Measurements from ENCODE around the gene CEP192. TPM values are rescaled to one million over a fixed set of nuclear protein-coding genes. Genes with fewer than 3 reads are reported as not detected.

CEP192 gene
- total and polyA plus RNA-seq, 10 of the 15 experiments (the other 5 are each of a cell fraction or from before 2014, with no cell fraction given): 15.4 to 58.2 (median 29.6) TPM

- TF ChIP-seq ZSCAN29 (IDR thresholded peaks at IDR 0.05): no peak
These were observed 95.7 kb downstream of the CEP192 start (continued) for GRCh38 chr18:13086906-13087305.

GRCh38 chr18:13095466-13095865 is 104.3 kb downstream of the CEP192 start:
- no peak overlapping the region for H3K4me3 ChIP-seq
- WGBS (ENCODE audit: insufficient coverage, insufficient replicate concordance, low lambda C conversion rate, missing lambda C conversion rate): 97% methylated on average over 12 of the region's 12 CpGs
- FAIRE-seq (no peak), DNase-seq (ENCODE audit: low read depth, low spot score) (no peak), ATAC-seq (no peak)
- ChIA-PET CTCF (no interaction called here), SMC1A (ENCODE audit: uncharacterized antibody, unreplicated experiment) (no interaction called here), RAD21 (ENCODE audit: unreplicated experiment) (no interaction called here), POLR2A (interaction anchor here (1.0 kb wide), 1 partner anchor 97 kb away, joined by 3 read pairs; no protein-coding TSS in a partner anchor)
- BruUV-seq (replicated peaks): no TSS peak
- no peak overlapping the region for H3K27ac ChIP-seq (ENCODE audit: control insufficient read depth, insufficient read depth)
- no peaks in the 10 kb centered on the region for H3K9me3 ChIP-seq (replicated peaks; ENCODE audit: control insufficient read depth, insufficient read depth, low read length)
- H3K36me3 ChIP-seq (ENCODE audit: control insufficient read depth in 2 of 2, insufficient read depth in 2 of 2, low read length in 1 of 2): peaks cover 20 to 35% of the 10 kb centered on the region in 2 experiments
- H3K4me2 ChIP-seq (ENCODE audit: control insufficient read depth, insufficient read depth): no peak overlapping the region
- in situ Hi-C loops (cut with MboI) (no loop called here), intact Hi-C loops (cut with micrococcal nuclease; ENCODE audit: unreplicated experiment) (no loop called here)
- no peaks in the 10 kb centered on the region for H4K20me1 ChIP-seq (ENCODE audit: control insufficient read depth, insufficient read depth)
- H3K9ac ChIP-seq (ENCODE audit: control insufficient read depth, insufficient read depth, low read length): no peak overlapping the region
- no peak for TF ChIP-seq BRCA1 (IDR thresholded peaks at IDR 0.05; ENCODE audit: low read depth, low read length)
- no peak for TF ChIP-seq SMAD1 (IDR thresholded peaks at IDR 0.05; ENCODE audit: low read depth, partially characterized antibody)
- TF ChIP-seq ZNF217 (IDR thresholded peaks at IDR 0.05): no peak
- TF ChIP-seq STAT1 (conservative IDR thresholded peaks at IDR 0.05): no peak
- TF ChIP-seq BHLHE40 (IDR thresholded peaks at IDR 0.05; ENCODE audit: borderline replicate concordance in 1 of 2, low read depth in 2 of 2, low read length in 1 of 2): no peak
- H3K79me2 ChIP-seq (ENCODE audit: control insufficient read depth, insufficient read depth, low read length): no peaks in the 10 kb centered on the region
- H2AFZ ChIP-seq (ENCODE audit: control insufficient read depth, low read depth, low read length): no peak overlapping the region
- no peaks in the 10 kb centered on the region for H3K27me3 ChIP-seq (replicated peaks in 1 of 2; ENCODE audit: control insufficient read depth in 2 of 2, insufficient read depth in 2 of 2, low read length in 1 of 2)
- H3K4me1 ChIP-seq (ENCODE audit: control insufficient read depth, insufficient read depth, low read length): no peaks in the 10 kb centered on the region

GRCh38 chr18:13096232-13096631 is 105.1 kb downstream of the CEP192 start:
- SMC1A ChIA-PET (ENCODE audit: uncharacterized antibody, unreplicated experiment): interaction anchor here (1.5 kb wide), 1 partner anchor 63 kb away, joined by 3 read pairs; no protein-coding TSS in a partner anchor
- 98% methylated on average over 9 of the region's 9 CpGs for WGBS (ENCODE audit: insufficient coverage, insufficient replicate concordance, low lambda C conversion rate, missing lambda C conversion rate)
- no peaks in the 10 kb centered on the region for H3K9me3 ChIP-seq (replicated peaks; ENCODE audit: control insufficient read depth, insufficient read depth, low read length)
- no peak overlapping the region for H3K4me3 ChIP-seq
- no peak overlapping the region for H3K9ac ChIP-seq (ENCODE audit: control insufficient read depth, insufficient read depth, low read length)
- H2AFZ ChIP-seq (ENCODE audit: control insufficient read depth, low read depth, low read length): no peak overlapping the region
- no peak overlapping the region for H3K27ac ChIP-seq (ENCODE audit: control insufficient read depth, insufficient read depth)
- H3K79me2 ChIP-seq (ENCODE audit: control insufficient read depth, insufficient read depth, low read length): no peaks in the 10 kb centered on the region
- TF ChIP-seq NFIC (IDR thresholded peaks at IDR 0.05; ENCODE audit: low read depth, low read length) (no peak), ZBTB4 (CRISPR knock-in tag; IDR thresholded peaks at IDR 0.05) (no peak), MYC (IDR thresholded peaks at IDR 0.05; ENCODE audit: insufficient read depth, insufficient read length, insufficient replicate concordance, low read length, severe bottlenecking) (no peak), PBX3 (IDR thresholded peaks at IDR 0.05; ENCODE audit: insufficient replicate concordance, low read depth, low read length) (no peak), FOXK2 (IDR thresholded peaks at IDR 0.05) (no peak), ZSCAN29 (IDR thresholded peaks at IDR 0.05) (no peak), CEBPB (IDR thresholded peaks at IDR 0.05; ENCODE audit: borderline replicate concordance in 1 of 2, low read depth in 2 of 2, low read length in 2 of 2) (no peak)
- no TSS peak for BruUV-seq (replicated peaks)
- no peaks in the 10 kb centered on the region for H3K4me1 ChIP-seq (ENCODE audit: control insufficient read depth, insufficient read depth, low read length)
- FAIRE-seq (no peak), ATAC-seq (no peak), DNase-seq (ENCODE audit: low read depth, low spot score) (no peak)
- CTCF ChIA-PET: no interaction called here
- in situ Hi-C loops (cut with MboI) (no loop called here), intact Hi-C loops (cut with micrococcal nuclease; ENCODE audit: unreplicated experiment) (no loop called here)
- peaks cover 18 to 28% of the 10 kb centered on the region in 2 experiments for H3K36me3 ChIP-seq (ENCODE audit: control insufficient read depth in 2 of 2, insufficient read depth in 2 of 2, low read length in 1 of 2)
- RAD21 ChIA-PET (ENCODE audit: unreplicated experiment): no interaction called here
- no peaks in the 10 kb centered on the region for H4K20me1 ChIP-seq (ENCODE audit: control insufficient read depth, insufficient read depth)
- H3K27me3 ChIP-seq (replicated peaks in 1 of 2; ENCODE audit: control insufficient read depth in 2 of 2, insufficient read depth in 2 of 2, low read length in 1 of 2): no peaks in the 10 kb centered on the region
- H3K4me2 ChIP-seq (ENCODE audit: control insufficient read depth, insufficient read depth): no peak overlapping the region
- POLR2A ChIA-PET: no interaction called here
